COR-L47 (cell line): ENCODE results near the gene SGSM1.
"Not testable (repeated sequence)": the region's sequence is repeated elsewhere in the genome, so short reads cannot be mapped to it uniquely, and the experiment has no call there.

Experiments used
- DNase-seq: peaks from one replicate; lab custom pipeline; 2025; lab: John Stamatoyannopoulos, UW

The SGSM1 gene

DNA sequence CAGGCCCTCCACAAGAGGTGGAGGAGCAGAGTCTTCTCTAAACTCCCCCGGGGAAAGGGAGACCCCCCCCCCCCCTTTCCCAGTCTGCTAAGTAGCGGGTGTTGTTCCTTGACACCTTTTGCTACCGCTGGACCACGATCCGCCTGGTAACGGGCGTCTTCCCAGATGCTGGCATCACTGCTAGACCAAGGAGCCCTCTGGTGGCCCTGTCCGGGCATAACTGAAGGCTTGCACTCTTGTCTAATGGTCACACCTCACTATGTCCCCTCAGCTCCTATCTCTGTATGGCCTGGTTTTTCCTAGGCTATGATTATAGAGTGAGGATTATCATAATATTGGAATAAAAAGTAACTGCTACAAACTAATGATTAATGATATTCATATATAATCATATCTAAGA is 31.5 kb downstream of the SGSM1 start:
- not testable (repeated sequence) for DNase-seq

DNA sequence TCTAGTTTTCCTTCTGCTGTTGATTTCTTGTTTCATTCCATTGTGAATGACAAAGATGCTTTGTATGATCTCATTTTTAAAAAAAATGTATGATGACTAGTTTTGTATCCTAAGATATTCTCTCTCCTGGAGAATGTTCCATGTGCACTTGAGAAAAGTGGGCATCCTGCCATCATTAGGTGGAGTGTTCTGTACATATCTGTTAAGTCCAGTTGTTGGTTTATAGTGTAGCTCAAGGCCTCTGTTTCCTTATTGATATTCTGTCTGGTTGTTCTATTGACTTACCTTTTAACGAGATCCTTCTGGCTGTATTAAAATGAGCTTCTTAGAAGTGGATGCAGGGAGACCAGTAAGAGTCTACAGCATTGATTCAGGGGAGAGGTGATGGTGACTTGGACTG is 35.2 kb downstream of the SGSM1 start:
- DNase-seq = no peak

- no peak for DNase-seq
These were observed 37.0 kb downstream of the SGSM1 start for GRCh38 chr22:24843048-24843447.

- DNase-seq = no peak
These were observed 39.3 kb downstream of the SGSM1 start for GRCh38 chr22:24845041-24845898.

- DNase-seq = no peak
These were observed 41.5 kb downstream of the SGSM1 start for GRCh38 chr22:24847490-24847889.

- no peak for DNase-seq
These were observed 42.7 kb downstream of the SGSM1 start for GRCh38 chr22:24848559-24849168.

- no peak for DNase-seq
These were observed 49.8 kb downstream of the SGSM1 start for GRCh38 chr22:24855794-24856193.

GRCh38 chr22:24857576-24857975 is 51.6 kb downstream of the SGSM1 start:
- DNase-seq = no peak

GRCh38 chr22:24859587-24859986 is 53.6 kb downstream of the SGSM1 start:
- DNase-seq = no peak

GRCh38 chr22:24865508-24865907 is 59.5 kb downstream of the SGSM1 start:
- DNase-seq = no peak

- DNase-seq = no peak
These were observed 61.5 kb downstream of the SGSM1 start for GRCh38 chr22:24867323-24868022.

DNA sequence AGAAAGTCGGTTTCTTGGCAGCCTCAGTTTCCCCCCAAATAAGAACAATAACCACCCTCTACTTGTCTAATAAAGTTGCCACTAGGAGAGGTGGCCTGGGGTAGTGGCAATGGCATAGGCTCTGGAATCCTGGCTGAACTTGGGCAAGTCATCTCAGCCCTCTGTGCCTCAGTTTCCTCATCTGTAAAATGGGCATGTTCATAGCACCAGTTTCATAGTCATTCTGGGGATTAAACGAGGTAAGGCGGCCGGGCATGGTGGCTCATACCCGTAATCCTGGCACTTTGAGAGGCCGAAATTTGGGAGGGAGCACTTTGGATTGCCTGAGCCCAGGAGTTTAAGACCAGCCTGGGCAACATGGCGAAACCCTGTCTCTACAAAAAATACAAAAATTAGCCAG is 63.0 kb downstream of the SGSM1 start:
- no peak for DNase-seq

DNA sequence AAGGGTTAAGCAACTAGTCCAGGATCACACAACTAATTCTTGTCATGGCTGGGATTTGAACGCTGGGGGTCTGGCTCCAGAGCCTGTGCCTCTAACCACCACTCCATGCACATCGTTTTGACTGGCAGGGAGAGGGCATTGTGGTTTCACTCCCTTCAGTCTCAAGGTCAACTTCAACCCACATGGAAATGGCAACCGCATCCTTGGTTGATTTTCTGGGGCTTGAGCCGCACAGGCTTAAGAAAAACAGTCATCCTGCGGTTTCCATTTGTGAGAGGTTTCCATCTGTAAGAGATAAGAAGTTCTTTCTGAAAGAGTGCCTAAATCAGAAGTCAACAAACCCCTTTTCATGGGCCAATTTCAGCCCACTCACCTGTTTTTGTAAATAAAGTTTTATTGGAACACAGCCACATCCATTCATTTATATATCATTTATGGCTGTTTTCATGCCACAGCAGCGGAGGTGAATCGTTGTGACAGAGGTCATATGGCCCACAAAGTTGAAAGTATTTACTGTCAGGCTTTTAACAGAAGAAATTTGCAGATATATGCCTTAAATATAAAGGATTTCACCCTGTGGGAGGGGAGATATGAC is 65.7 kb downstream of the SGSM1 start:
- no peak for DNase-seq

DNA sequence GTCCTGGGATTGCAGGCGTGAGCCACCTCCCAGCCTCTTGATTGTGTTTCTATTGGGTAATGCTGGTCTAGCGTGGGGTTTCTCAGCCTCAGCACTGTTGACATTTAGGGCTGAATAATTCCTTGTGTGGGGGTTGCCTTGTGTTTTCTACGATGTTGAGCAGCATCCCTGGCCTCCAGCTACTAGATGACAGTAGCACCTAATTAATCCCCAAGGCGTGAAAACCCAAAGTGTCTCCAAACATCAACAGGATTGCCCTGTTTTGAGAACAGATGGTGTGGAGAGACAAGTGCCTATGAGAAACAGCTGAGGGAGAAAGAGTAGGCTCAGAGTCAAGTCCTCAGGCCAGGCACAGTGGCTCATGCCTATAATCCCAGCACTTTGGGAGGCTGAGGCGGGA is 67.2 kb downstream of the SGSM1 start:
- DNase-seq = no peak

GRCh38 chr22:24875862-24876506 is 70.0 kb downstream of the SGSM1 start:
- no peak for DNase-seq

DNA sequence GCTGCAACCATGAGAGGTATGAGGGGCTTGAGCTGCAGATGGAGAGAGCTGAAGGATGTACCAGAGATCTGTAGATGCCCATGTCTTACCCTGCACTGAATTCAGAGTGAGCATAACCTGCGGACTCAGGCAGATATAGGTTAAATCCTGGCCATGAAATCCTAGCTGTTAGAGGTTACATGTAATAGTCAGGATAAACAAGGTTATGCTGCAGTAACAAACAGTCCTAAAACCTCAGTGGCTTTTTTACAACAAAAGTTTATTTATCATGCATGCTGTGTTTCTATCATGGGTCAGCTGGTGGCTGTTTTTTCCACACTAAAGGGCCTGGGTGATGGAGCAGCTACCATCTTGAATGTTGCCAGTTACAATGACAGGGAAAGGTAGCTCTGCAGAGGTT is 70.7 kb downstream of the SGSM1 start:
- no peak for DNase-seq

DNA sequence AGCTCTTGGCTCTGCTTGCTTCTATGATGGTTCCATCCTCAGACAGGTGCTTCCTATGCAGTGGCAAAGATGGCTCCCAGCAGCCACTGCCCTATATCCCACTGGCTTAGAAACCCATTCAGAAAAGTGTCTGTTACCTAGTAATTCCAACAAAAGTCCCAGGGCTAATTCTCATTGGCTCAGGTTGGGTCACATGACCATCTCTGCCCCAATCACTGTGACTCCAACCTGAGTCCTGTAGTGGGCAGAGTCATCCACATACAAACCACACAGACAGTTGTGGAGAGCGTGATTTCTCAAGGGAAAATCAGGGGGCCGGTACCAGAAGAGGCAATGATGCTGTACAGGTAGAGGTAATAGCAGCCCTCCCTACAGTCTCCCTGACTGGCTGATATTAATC is 73.0 kb downstream of the SGSM1 start:
- DNase-seq = no peak

DNA sequence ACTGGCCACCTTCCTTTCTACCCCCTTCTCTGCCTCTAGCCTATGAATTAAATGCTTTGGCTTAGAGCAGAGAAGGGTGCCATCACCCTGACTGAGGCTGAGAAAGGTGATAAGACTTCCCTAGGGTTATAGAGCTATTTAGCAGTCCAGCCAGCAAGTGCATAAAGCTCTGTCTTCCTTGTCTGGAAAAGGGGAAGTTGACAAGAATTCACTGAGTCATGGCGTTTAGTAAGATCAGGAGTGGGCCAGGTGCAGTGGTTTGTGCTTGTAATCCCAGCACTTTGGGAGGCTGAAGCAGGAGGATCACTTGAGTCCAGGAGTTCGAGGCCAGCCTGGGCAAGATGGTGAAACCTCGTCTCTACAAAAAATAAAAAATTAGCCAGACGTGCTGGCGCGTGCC is 77.4 kb downstream of the SGSM1 start:
- DNase-seq = no peak

GRCh38 chr22:24887260-24887659 is 81.2 kb downstream of the SGSM1 start:
- DNase-seq = no peak

DNA sequence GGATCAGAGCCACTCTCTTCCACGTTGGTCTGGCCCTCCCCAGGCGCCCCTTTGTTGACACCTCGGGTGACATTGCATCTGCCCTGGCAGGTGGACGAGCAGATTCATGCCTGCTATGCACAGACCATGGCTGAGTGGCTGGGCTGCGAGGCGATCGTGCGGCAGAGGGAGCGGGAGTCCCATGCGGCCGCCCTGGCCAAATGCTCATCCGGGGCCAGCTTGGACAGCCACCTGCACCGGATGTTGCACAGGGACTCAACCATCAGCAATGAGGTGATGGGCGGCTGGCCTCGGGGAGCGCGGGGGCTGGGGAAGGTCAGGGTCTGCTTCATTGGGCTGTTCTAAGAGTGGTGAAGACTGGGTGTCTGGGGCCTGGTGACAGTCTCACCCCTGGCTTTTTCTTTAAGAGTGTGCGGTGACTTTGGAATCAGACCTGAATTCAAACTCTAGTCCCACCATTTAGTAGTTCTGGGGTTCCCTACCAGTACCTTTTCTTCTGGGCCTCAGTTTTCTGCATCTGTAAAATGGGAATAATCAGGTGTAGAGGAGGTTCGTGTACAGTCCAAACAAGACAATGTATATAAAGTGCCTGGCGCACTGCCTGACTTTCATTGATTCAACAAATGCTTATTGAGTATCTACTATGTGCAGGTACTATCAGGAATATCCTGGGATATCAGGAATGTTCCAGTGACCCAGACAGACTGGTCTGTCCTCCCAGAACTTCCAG is 87.5 kb downstream of the SGSM1 start:
- no peak for DNase-seq

GRCh38 chr22:24894220-24894975 is 88.4 kb downstream of the SGSM1 start:
- peak; percentile 89 for DNase-seq
